PC-9 (cell line): Measurements from ENCODE around the gene CFAP99.

Experiments
- EZH2 ChIP-seq: fragments of 200-600 bp; sonication (generic); IDR thresholded peaks from 2 replicates; pipeline ENCODE4 v1.8.0; 2017; ENCODE audit warnings: antibody characterized with exemption, low read depth
- TF ChIP-seq, protein P1 (sequence below): fragments of 200-600 bp; sonication (generic); conservative IDR thresholded peaks from 2 replicates; pipeline ENCODE4 v1.6.1; 2017; ENCODE audit warnings: mixed run types, antibody characterized with exemption, mild to moderate bottlenecking, moderate library complexity

DNA sequence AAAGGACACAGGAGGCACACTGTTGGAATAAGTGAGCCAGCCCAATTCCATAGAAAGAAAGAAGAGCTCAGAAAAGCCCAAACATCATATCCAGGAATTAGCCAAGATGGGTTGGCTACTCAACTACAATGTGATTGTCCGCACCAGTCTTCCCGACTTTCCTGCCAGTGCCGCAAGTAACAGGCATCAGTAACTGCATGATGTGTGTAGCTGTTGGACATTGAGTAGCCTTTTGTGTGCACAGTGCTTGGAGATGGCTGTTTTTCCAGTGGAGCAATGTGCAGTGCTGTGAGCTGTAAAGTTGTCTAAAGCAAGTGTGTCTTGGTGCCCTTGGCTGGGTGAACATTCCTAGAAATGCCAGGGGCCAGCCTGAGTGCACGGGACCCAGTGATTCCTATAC, 88.5 kb downstream of the CFAP99 start:
- no peak for TF ChIP-seq EZH2
- TF ChIP-seq, protein P1, sequence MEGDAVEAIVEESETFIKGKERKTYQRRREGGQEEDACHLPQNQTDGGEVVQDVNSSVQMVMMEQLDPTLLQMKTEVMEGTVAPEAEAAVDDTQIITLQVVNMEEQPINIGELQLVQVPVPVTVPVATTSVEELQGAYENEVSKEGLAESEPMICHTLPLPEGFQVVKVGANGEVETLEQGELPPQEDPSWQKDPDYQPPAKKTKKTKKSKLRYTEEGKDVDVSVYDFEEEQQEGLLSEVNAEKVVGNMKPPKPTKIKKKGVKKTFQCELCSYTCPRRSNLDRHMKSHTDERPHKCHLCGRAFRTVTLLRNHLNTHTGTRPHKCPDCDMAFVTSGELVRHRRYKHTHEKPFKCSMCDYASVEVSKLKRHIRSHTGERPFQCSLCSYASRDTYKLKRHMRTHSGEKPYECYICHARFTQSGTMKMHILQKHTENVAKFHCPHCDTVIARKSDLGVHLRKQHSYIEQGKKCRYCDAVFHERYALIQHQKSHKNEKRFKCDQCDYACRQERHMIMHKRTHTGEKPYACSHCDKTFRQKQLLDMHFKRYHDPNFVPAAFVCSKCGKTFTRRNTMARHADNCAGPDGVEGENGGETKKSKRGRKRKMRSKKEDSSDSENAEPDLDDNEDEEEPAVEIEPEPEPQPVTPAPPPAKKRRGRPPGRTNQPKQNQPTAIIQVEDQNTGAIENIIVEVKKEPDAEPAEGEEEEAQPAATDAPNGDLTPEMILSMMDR: no peak
